Left lung (tissue), 10 donors: ENCODE measurements around the gene HDAC6. TPM values are rescaled to one million over a fixed set of nuclear protein-coding genes. Genes with fewer than 3 reads are reported as not detected.

Experiments used
- ATAC-seq: fragments of 200-7000 bp; cut with Tn5 transposase; one replicate; pipeline ENCODE4 v1.9.1; 2020; ENCODE audit warnings: moderate library complexity
- DNase-seq, 4 donors: peaks; one replicate each; pipeline ENCODE4 v3.0.0-alpha.2; 2013 to 2020
- H3K27ac ChIP-seq, 2 donors: fragments of 200-600 bp; sonication (generic) in 1 of 2; one replicate each; pipeline versions ENCODE4 v1.5.0 to v1.8.0; 2020 to 2021
- H3K27me3 ChIP-seq, 2 donors: fragments of 200-600 bp; sonication (generic) in 1 of 2; one replicate each; pipeline versions ENCODE4 v1.5.0 to v1.8.0; 2020 to 2021
- H3K36me3 ChIP-seq, 2 donors: fragments of 200-600 bp; sonication (generic) in 1 of 2; one replicate each; pipeline versions ENCODE4 v1.5.0 to v1.8.0; 2020 to 2021
- H3K4me1 ChIP-seq, 2 donors: fragments of 200-600 bp; one replicate each; pipeline ENCODE4 v1.8.0; 2021
- H3K4me3 ChIP-seq, 2 donors: fragments of 200-600 bp; sonication (generic) in 1 of 2; one replicate each; pipeline versions ENCODE4 v1.5.0 to v1.8.0; 2020 to 2021; ENCODE audit warnings: mild to moderate bottlenecking in 1 of 2
- H3K9me3 ChIP-seq, 2 donors: fragments of 200-600 bp; sonication (generic) in 1 of 2; one replicate each; pipeline versions ENCODE4 v1.5.0 to v1.8.0; 2020 to 2021
- intact Hi-C, 2 donors: fragments of 100-400 bp; cut with DNase I; formaldehyde crosslinking; loops; one replicate each; pipeline versions ENCODE4 v1.11.2 to v1.14.2; 2022
- polyA plus RNA-seq, 6 donors: library from polyadenylated mRNA; unstranded; fragments of 120-200 nt; gene quantifications; one replicate each; pipeline ENCODE4 v1.2.1, GENCODE V29; 2013; ENCODE audit not compliant: insufficient read length in 6 of 6
- total RNA-seq, 2 donors: library from RNA; stranded (reverse); fragmentation: NEBNext Ultra II Directional; extraction: Animal tissue kit (Norgen Biotek cat#: 25700); gene quantifications; one replicate each; pipeline ENCODE4 v1.2.1, GENCODE V29; 2021
- TF ChIP-seq, protein P1 (sequence below), 2 donors: fragments of 200-600 bp; sonication (generic) in 1 of 2; IDR thresholded peaks; one replicate each; pipeline versions ENCODE4 v1.5.0 to v1.8.0; 2021; ENCODE audit warnings: antibody characterized with exemption in 2 of 2
- donor health status: DM: no; HTN: yes; CAD: no.
- donor health status: DM: no; HTN: no; CAD: no.

The HDAC6 gene
- total and polyA plus RNA-seq, 8 donors = 76.7 to 199 (median 161) TPM

DNA sequence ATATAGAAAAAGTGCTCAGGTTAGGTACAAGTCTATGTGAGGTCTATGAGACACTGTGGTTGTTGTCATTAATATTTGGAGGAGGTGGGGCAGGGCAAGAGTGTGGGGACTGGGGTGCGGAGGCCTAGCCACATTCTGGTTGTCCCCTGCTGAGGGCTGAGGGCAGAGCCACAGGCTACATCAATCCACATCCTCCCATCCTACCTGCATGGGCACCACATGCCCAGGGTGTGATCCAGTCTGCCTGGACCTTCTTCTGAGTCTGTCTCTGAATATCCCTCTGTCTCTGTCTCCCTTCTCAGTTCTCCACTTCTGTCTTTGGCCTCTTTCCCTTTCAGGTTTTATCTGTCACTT, 16.7 kb upstream of the HDAC6 start:
- DNase-seq (no peak), ATAC-seq (no peak)
- Histone ChIP-seq H3K27ac (no peak overlapping the region), H3K36me3 (no peaks in the 10 kb centered on the region), H3K27me3 (no peaks in the 10 kb centered on the region), H3K4me1 (no peaks in the 10 kb centered on the region), H3K9me3 (no peaks in the 10 kb centered on the region), H3K4me3 (no peak overlapping the region)
- TF ChIP-seq, protein P1, sequence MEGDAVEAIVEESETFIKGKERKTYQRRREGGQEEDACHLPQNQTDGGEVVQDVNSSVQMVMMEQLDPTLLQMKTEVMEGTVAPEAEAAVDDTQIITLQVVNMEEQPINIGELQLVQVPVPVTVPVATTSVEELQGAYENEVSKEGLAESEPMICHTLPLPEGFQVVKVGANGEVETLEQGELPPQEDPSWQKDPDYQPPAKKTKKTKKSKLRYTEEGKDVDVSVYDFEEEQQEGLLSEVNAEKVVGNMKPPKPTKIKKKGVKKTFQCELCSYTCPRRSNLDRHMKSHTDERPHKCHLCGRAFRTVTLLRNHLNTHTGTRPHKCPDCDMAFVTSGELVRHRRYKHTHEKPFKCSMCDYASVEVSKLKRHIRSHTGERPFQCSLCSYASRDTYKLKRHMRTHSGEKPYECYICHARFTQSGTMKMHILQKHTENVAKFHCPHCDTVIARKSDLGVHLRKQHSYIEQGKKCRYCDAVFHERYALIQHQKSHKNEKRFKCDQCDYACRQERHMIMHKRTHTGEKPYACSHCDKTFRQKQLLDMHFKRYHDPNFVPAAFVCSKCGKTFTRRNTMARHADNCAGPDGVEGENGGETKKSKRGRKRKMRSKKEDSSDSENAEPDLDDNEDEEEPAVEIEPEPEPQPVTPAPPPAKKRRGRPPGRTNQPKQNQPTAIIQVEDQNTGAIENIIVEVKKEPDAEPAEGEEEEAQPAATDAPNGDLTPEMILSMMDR (IDR thresholded peaks at IDR 0.05) = no peak
- intact Hi-C loops = no loop called here

DNA sequence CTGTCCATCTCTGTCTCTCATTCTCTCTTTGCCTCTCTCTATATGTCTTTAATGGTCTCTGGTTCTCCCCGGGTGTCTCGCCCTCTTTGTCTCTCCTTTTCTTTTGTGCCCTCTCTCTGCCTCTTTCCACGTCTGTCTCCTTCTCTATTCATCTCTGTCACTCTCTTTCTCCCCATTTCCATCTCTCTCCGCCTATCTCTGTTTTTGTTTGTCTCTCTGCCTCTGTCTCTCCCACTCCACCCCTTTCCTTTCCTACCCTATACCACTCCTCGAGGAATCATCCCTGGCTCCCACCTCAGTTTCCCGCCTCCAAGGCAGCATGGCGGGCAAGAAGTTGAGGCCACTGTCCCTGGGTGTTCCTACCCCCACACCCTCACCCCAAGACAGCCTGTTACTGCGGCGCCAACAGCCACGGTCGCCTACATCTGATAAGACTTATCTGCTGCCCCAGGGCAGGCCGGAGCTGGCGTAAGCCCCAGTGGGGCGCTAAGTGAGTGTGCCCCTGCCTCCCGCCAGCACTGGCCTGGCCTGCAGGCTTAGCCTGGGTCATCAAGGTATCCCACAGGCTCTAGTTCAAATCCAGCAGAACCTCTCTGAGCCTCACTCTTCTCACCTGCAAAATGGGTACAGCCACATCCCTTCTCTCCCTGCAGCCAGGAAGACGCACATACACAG, 16.2 kb upstream of the HDAC6 start:
- intact Hi-C loops = no loop called here
- no peak overlapping the region for H3K27ac ChIP-seq
- no peaks in the 10 kb centered on the region for H3K4me1 ChIP-seq
- TF ChIP-seq, protein P1 (IDR thresholded peaks at IDR 0.05) = no peak
- H3K36me3 ChIP-seq = no peaks in the 10 kb centered on the region
- no peaks in the 10 kb centered on the region for H3K27me3 ChIP-seq
- no peaks in the 10 kb centered on the region for H3K9me3 ChIP-seq
- no peak for ATAC-seq
- no peak for DNase-seq
- no peak overlapping the region for H3K4me3 ChIP-seq

DNA sequence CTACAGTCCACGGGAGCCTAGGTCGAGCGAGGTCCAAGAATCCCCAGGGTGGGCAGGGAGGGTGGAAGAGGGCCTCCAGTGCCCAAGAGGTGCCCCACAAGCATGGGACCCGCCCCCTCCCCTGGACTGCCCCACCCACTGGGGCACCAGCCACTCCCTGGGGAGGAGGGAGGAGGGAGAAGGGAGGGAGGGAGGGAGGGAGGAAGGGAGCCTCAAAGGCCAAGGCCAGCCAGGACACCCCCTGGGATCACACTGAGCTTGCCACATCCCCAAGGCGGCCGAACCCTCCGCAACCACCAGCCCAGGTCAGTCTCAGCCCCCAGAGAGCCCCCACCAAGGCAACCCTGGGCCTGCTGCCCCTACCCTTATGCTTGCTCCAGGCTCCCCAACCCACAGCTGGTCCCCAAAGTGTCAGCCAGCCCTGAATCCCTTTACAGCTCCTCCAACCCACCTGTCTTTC, 15.5 kb upstream of the HDAC6 start, which contains the start of gene GATA1:
Gene GATA1 (plus strand): TSS at position 250 of the 460 bp plus-strand sequence. CDS start 4,520 bp downstream, outside the sequence.
- H3K36me3 ChIP-seq = no peaks in the 10 kb centered on the region
- H3K4me3 ChIP-seq = no peak within 1 kb of the TSS
- no peaks in the 10 kb centered on the region for H3K4me1 ChIP-seq
- H3K27ac ChIP-seq = no peak within 1 kb of the TSS
- no peaks in the 10 kb centered on the region for H3K27me3 ChIP-seq
- TF ChIP-seq, protein P1 (IDR thresholded peaks at IDR 0.05) = no peak
- DNase-seq (no peak), ATAC-seq (no peak)
- H3K9me3 ChIP-seq = no peaks in the 10 kb centered on the region
- intact Hi-C loops = no loop called here

DNA sequence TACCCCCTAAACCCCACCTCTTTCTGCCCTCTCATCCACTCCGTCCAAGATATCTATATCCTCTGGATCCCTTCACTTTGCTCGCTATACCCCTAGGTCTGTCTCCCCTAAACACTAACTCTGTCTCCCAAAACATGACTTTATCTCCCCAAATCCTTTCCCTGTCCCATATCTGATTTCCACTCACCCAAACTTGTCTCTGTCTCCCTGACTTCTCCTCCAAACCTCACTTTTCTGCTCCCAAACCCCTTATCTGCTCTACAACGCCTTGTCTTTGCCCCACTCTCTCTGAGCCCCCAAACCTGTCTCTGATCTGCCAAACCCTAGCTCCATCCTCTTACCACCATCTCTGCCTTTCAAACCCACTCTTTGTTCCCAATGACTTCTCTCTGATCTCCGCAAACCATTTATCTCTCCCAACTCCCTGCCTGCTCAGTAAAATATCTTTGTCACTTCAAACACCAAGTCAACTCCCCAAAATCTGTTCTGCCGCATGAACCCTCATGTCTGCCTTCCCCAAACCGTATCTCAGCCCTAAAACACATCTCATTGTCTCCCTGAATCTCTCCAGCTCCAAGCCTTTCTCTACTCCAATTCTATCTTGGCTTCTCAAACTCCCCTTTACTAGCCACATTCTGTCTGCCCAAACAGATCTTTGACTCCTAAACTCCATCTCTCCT, 14.9 kb upstream of the HDAC6 start:
- TF ChIP-seq, protein P1 (IDR thresholded peaks at IDR 0.05) = no peak
- H3K27ac ChIP-seq = no peak overlapping the region
- no peak overlapping the region for H3K4me3 ChIP-seq
- ATAC-seq (no peak), DNase-seq (no peak)
- intact Hi-C loops = no loop called here
- H3K27me3 ChIP-seq = no peaks in the 10 kb centered on the region
- H3K4me1 ChIP-seq = no peaks in the 10 kb centered on the region
- H3K36me3 ChIP-seq = no peaks in the 10 kb centered on the region
- H3K9me3 ChIP-seq = no peaks in the 10 kb centered on the region
